Karpas-422 (cell line): ENCODE results near the gene CDS1. TPM values are rescaled to one million over a fixed set of nuclear protein-coding genes. Genes with fewer than 3 reads are reported as not detected.

Experiments
- DNase-seq: peaks from one replicate; pipeline ENCODE4 v3.0.0-alpha.2; 2015
- H2AFZ ChIP-seq: fragments of 200-600 bp; sonication (generic); 2 replicates; pipeline ENCODE4 v1.6.1; 2014; ENCODE audit warnings: antibody characterized with exemption, low read length, mixed read lengths
- H3K27ac ChIP-seq: fragments of 200-600 bp; sonication (generic); 2 replicates; pipeline ENCODE4 v1.5.1; 2014; ENCODE audit warnings: mild to moderate bottlenecking, low read length, moderate library complexity
- H3K27me3 ChIP-seq: fragments of 200-600 bp; sonication (generic); 2 replicates; pipeline ENCODE4 v1.6.1; 2014; ENCODE audit warnings: low read length, mixed read lengths
- H3K36me3 ChIP-seq: fragments of 200-600 bp; sonication (generic); 2 replicates; pipeline ENCODE4 v1.6.1; 2014; ENCODE audit warnings: low read length, mixed read lengths; ENCODE audit not compliant: insufficient read depth
- H3K4me1 ChIP-seq: fragments of 200-600 bp; sonication (generic); 2 replicates; pipeline ENCODE4 v1.6.1; 2014; ENCODE audit warnings: mild to moderate bottlenecking, low read length, mixed read lengths
- H3K4me2 ChIP-seq: fragments of 200-600 bp; sonication (generic); 2 replicates; pipeline ENCODE4 v1.6.1; 2014; ENCODE audit warnings: low read length, low read depth, mild to moderate bottlenecking; ENCODE audit not compliant: poor library complexity, severe bottlenecking
- H3K4me3 ChIP-seq: fragments of 200-600 bp; sonication (generic); 2 replicates; pipeline ENCODE4 v1.5.1; 2014; ENCODE audit warnings: mild to moderate bottlenecking, antibody characterized with exemption, low read length, mixed read lengths
- H3K79me2 ChIP-seq: fragments of 200-600 bp; sonication (generic); 2 replicates; pipeline ENCODE4 v1.6.1; 2014; ENCODE audit warnings: mild to moderate bottlenecking, low read length, mixed read lengths
- H3K9ac ChIP-seq: fragments of 200-600 bp; sonication (generic); 2 replicates; pipeline ENCODE4 v1.6.0; 2014; ENCODE audit warnings: low read length
- H3K9me2 ChIP-seq: fragments of 200-600 bp; sonication (generic), shearing (Covaris generic); replicated peaks from 2 replicates; pipeline ENCODE4 v1.6.0; 2014; ENCODE audit warnings: mild to moderate bottlenecking, low read length, moderate library complexity; ENCODE audit not compliant: insufficient read depth
- H3K9me3 ChIP-seq: fragments of 300-700, 200-600 bp; sonication (generic); 2 replicates; pipeline ENCODE4 v1.6.1; 2014; ENCODE audit warnings: low read length, mixed read lengths
- H4K20me1 ChIP-seq: fragments of 200-600 bp; sonication (generic); 2 replicates; pipeline ENCODE4 v1.6.1; 2014; ENCODE audit warnings: mild to moderate bottlenecking, antibody characterized with exemption, low read length, low read depth; ENCODE audit not compliant: insufficient read depth
- total RNA-seq: library from RNA; depleted of rRNA; stranded (reverse); fragments of >200 nt; shearing (Covaris generic); gene quantifications from 2 replicates; pipeline ENCODE4 v1.2.3, GENCODE V29; 2014; ENCODE audit warnings: low replicate concordance

Gene CDS1
- total RNA-seq, 1 experiment from 2014 or later = not detected

DNA sequence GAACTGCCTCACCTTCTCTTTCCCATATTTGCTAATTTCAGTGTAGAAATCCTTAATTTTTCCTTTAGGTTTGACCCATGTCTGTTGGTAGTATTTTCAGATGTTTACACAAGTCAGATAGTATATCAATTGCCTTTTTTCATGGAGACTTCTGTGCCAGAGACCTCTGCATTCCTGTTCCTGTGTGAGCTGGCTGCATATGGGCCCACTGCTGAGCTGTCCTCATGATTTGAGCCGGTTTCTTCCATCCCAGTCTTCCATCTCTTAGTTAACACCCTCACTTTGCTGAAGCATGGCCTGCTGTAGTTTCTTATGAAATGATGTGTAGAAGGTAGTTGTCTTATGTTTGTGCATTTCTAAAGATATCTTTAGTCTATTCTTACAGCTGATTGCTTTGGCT is 40.0 kb downstream of the CDS1 start:
- Histone ChIP-seq H3K4me2 (no peak overlapping the region), H2AFZ (no peak overlapping the region), H3K79me2 (no peaks in the 10 kb centered on the region), H4K20me1 (no peaks in the 10 kb centered on the region), H3K36me3 (no peaks in the 10 kb centered on the region), H3K9ac (no peak overlapping the region), H3K9me2 (no peaks in the 10 kb centered on the region), H3K9me3 (no peaks in the 10 kb centered on the region), H3K27me3 (no peaks in the 10 kb centered on the region), H3K4me3 (no peak overlapping the region), H3K4me1 (no peaks in the 10 kb centered on the region), H3K27ac (no peak overlapping the region)
- DNase-seq = no peak

- DNase-seq = no peak
- Histone ChIP-seq H2AFZ (no peak overlapping the region), H3K9me2 (no peaks in the 10 kb centered on the region), H3K27me3 (no peaks in the 10 kb centered on the region), H3K9ac (no peak overlapping the region), H4K20me1 (no peaks in the 10 kb centered on the region), H3K4me1 (no peaks in the 10 kb centered on the region), H3K9me3 (no peaks in the 10 kb centered on the region), H3K79me2 (no peaks in the 10 kb centered on the region), H3K36me3 (no peaks in the 10 kb centered on the region), H3K4me3 (no peak overlapping the region), H3K27ac (no peak overlapping the region), H3K4me2 (no peak overlapping the region)
These were observed 40.7 kb downstream of the CDS1 start for GRCh38 chr4:84623661-84624060.

DNA sequence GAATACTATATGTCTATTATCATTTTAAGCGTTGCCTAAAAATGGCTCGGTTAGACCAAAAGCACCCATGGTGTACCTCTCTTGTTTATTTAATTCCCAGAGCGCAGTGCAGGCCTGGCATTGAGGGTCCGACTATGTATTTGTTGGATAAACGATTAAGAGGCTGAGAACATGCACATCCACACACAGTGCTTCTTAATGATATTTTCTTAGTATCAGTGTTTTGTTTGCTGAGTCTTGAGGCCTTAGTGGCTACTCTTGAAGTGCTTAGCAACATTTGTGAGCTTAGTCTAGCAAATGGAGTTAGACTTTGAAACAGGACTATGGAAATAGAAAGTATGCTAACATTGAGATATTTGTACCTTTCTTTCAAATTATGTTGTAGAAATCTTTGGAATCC is 43.7 kb downstream of the CDS1 start:
- no peak overlapping the region for H2AFZ ChIP-seq
- no peak overlapping the region for H3K4me3 ChIP-seq
- no peak overlapping the region for H3K9ac ChIP-seq
- H3K4me1 ChIP-seq = no peaks in the 10 kb centered on the region
- H3K9me3 ChIP-seq = no peaks in the 10 kb centered on the region
- no peak overlapping the region for H3K27ac ChIP-seq
- H4K20me1 ChIP-seq = no peaks in the 10 kb centered on the region
- no peak overlapping the region for H3K4me2 ChIP-seq
- no peaks in the 10 kb centered on the region for H3K9me2 ChIP-seq
- H3K79me2 ChIP-seq = no peaks in the 10 kb centered on the region
- no peak for DNase-seq
- no peaks in the 10 kb centered on the region for H3K27me3 ChIP-seq
- no peaks in the 10 kb centered on the region for H3K36me3 ChIP-seq

DNA sequence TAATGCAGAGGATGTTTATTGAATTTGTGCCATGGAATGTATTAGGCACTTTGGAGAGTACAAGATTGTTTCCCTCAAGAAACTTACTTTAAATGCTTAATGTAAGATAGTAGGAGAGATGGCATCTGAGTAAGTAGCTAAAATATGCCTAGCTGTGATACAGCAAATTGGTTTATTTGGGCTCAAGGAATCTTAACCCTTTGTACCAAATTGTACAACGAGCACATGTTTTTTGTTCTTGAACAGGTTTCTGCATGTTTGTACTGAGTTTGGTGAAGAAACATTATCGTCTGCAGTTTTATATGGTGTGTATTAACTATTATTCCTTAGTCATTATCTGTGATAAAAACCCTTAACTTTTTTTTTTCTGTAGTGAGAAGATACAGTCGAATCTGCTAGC is 48.6 kb downstream of the CDS1 start:
- Histone ChIP-seq H3K9me2 (no peaks in the 10 kb centered on the region), H3K9me3 (no peaks in the 10 kb centered on the region), H3K4me1 (no peaks in the 10 kb centered on the region)

GRCh38 chr4:84632092-84632491 is 49.2 kb downstream of the CDS1 start:
- Histone ChIP-seq H3K27me3 (no peaks in the 10 kb centered on the region), H4K20me1 (no peaks in the 10 kb centered on the region), H3K9ac (no peak overlapping the region), H3K4me2 (no peak overlapping the region), H3K36me3 (no peaks in the 10 kb centered on the region), H3K79me2 (no peaks in the 10 kb centered on the region), H3K9me2 (no peaks in the 10 kb centered on the region), H3K4me1 (no peaks in the 10 kb centered on the region), H3K9me3 (no peaks in the 10 kb centered on the region), H2AFZ (no peak overlapping the region), H3K27ac (no peak overlapping the region), H3K4me3 (no peak overlapping the region)
- no peak for DNase-seq

More for the DNA sequence above, 48.6 kb downstream of the CDS1 start:
- H3K9ac ChIP-seq = no peak overlapping the region
- no peaks in the 10 kb centered on the region for H3K27me3 ChIP-seq
- H4K20me1 ChIP-seq = no peaks in the 10 kb centered on the region
- H3K4me2 ChIP-seq = no peak overlapping the region
- no peak overlapping the region for H2AFZ ChIP-seq
- DNase-seq = no peak
- H3K27ac ChIP-seq = no peak overlapping the region
- H3K79me2 ChIP-seq = no peaks in the 10 kb centered on the region
- no peaks in the 10 kb centered on the region for H3K36me3 ChIP-seq
- H3K4me3 ChIP-seq = no peak overlapping the region

DNA sequence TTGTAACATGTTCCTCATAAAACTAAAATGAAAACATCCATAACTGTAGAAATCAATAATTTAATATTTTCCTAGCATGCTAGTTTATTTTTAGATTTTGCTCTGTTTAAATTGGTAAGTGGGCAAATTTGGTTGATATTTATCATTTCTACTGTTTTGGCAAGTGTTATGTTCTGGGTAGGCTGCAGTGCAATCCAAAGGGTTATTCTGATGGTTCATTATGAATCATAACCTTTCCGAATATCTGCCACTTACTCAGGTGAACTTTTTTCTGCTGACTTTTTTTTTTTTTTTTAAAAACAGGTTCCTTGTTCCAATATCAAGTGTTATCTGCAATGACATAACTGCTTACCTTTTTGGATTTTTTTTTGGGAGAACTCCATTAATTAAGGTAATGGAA is 52.0 kb downstream of the CDS1 start:
- Histone ChIP-seq H3K27me3 (no peaks in the 10 kb centered on the region), H3K4me2 (no peak overlapping the region), H3K9me2 (no peaks in the 10 kb centered on the region), H3K36me3 (no peaks in the 10 kb centered on the region), H2AFZ (no peak overlapping the region), H3K9me3 (no peaks in the 10 kb centered on the region), H3K9ac (no peak overlapping the region), H3K4me3 (no peak overlapping the region), H3K4me1 (no peaks in the 10 kb centered on the region), H3K27ac (no peak overlapping the region), H4K20me1 (no peaks in the 10 kb centered on the region), H3K79me2 (no peaks in the 10 kb centered on the region)
- DNase-seq = no peak

DNA sequence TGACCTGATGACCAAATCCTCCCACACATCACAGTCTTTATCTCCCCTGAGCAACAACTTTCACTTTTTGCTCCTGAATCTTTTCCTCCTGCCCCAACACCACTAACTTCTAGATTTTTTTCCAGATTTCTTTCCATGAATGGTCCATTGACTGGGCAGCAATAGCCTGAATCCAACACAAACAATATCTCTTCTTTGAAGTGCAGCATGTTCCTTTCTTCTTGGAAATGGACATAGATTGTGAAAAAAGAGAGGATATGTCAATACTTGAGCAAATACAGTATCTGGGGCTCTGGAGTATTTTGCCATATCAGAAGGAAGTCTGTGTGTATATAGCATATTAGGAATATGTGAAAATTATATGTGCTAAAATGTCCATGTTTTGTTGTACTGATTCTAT is 55.2 kb downstream of the CDS1 start:
- Histone ChIP-seq H3K4me2 (no peak overlapping the region), H2AFZ (no peak overlapping the region), H3K4me3 (no peak overlapping the region), H4K20me1 (no peaks in the 10 kb centered on the region), H3K9me2 (no peaks in the 10 kb centered on the region), H3K27ac (no peak overlapping the region), H3K27me3 (no peaks in the 10 kb centered on the region), H3K4me1 (no peaks in the 10 kb centered on the region), H3K9ac (no peak overlapping the region), H3K9me3 (no peaks in the 10 kb centered on the region), H3K79me2 (no peaks in the 10 kb centered on the region), H3K36me3 (no peaks in the 10 kb centered on the region)
- no peak for DNase-seq

DNA sequence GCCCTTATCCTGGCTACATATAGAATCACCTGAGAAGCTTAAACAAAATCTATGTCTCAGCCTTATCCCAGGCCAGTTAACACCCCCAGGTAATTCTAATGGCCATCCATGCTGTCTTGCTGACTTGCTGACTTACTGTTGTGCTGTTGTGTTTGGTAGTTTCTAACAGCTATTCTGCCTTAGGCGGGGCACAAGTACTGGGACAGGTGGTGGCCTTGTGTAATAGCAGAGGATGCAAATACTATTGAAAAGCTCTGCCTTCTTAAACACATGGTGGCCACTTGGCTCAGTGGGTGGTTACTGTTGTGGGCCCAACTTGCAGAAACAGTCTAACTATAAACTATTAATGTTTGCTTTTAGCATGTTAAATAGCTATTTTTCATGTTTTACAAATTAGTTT is 56.2 kb downstream of the CDS1 start:
- Histone ChIP-seq H3K79me2 (no peaks in the 10 kb centered on the region), H3K9me2 (no peaks in the 10 kb centered on the region), H3K36me3 (no peaks in the 10 kb centered on the region), H3K9ac (no peak overlapping the region), H3K9me3 (no peaks in the 10 kb centered on the region), H3K27ac (no peak overlapping the region), H3K4me1 (no peaks in the 10 kb centered on the region), H3K4me3 (no peak overlapping the region), H2AFZ (no peak overlapping the region), H3K4me2 (no peak overlapping the region), H4K20me1 (no peaks in the 10 kb centered on the region), H3K27me3 (no peaks in the 10 kb centered on the region)
- DNase-seq = no peak

GRCh38 chr4:84644087-84644486 is 61.2 kb downstream of the CDS1 start:
- H3K27ac ChIP-seq = no peak overlapping the region
- H3K9me3 ChIP-seq = no peaks in the 10 kb centered on the region
- no peaks in the 10 kb centered on the region for H3K4me1 ChIP-seq
- H4K20me1 ChIP-seq = no peaks in the 10 kb centered on the region
- H3K79me2 ChIP-seq = no peaks in the 10 kb centered on the region
- no peak overlapping the region for H3K4me2 ChIP-seq
- no peak overlapping the region for H3K4me3 ChIP-seq
- H3K27me3 ChIP-seq = no peaks in the 10 kb centered on the region
- H3K36me3 ChIP-seq = no peaks in the 10 kb centered on the region
- H3K9me2 ChIP-seq = no peaks in the 10 kb centered on the region
- H2AFZ ChIP-seq = no peak overlapping the region
- no peak for DNase-seq
- H3K9ac ChIP-seq = no peak overlapping the region
